Mucosa of descending colon (tissue), 3 donors: ENCODE measurements around the gene TMC5. TPM values are rescaled to one million over a fixed set of nuclear protein-coding genes. Genes with fewer than 3 reads are reported as not detected.

Experiments
- ATAC-seq: fragments of 200-7000 bp; cut with Tn5 transposase; one replicate; pipeline ENCODE4 v1.9.1; 2020; ENCODE audit warnings: mild to moderate bottlenecking, moderate library complexity
- DNase-seq, 3 donors: peaks; one replicate each; pipeline ENCODE4 v3.0.0-alpha.2; 2020
- H3K36me3 ChIP-seq: fragments of 200-600 bp; one replicate; pipeline ENCODE4 v1.8.0; 2021; ENCODE audit warnings: low read depth, mild to moderate bottlenecking
- H3K4me1 ChIP-seq: fragments of 200-600 bp; one replicate; pipeline ENCODE4 v1.8.0; 2021; ENCODE audit warnings: low read depth, mild to moderate bottlenecking
- H3K4me3 ChIP-seq: fragments of 200-600 bp; one replicate; pipeline ENCODE4 v1.8.0; 2021; ENCODE audit warnings: mild to moderate bottlenecking
- H3K9me3 ChIP-seq: fragments of 200-600 bp; one replicate; pipeline ENCODE4 v1.8.0; 2021; ENCODE audit warnings: mild to moderate bottlenecking
- intact Hi-C, 2 donors: fragments of 100-400 bp; cut with DNase I in 1 of 2; cut with micrococcal nuclease in 1 of 2; formaldehyde crosslinking; loops; one replicate each; pipeline versions ENCODE4 v1.11.0 to v1.11.1; 2022; cut with DNase I, micrococcal nuclease
- total RNA-seq, 3 donors: library from RNA; stranded (reverse); fragmentation: NEBNext Ultra II Directional in 2 of 3; extraction: Animal tissue kit (Norgen Biotek cat#: 25700) in 2 of 3; gene quantifications; one replicate each; pipeline versions ENCODE4 v1.2.1 to v1.2.4, GENCODE V29; 2021 to 2023
- TF ChIP-seq, protein P1 (sequence below): fragments of 200-600 bp; IDR thresholded peaks from one replicate; pipeline ENCODE4 v1.8.0; 2022; ENCODE audit warnings: antibody characterized with exemption, mild to moderate bottlenecking
- donor health status: DM: no; HTN: no; CAD: no; lungs with moderate emphysema.
- donor health status: DM: no; HTN: no; CAD: no.
- donor health status: DM: no; HTN: yes; CAD: no.

Gene TMC5
- total RNA-seq, 3 donors from 2014 or later = 73.4 to 147 (median 122) TPM

- no peaks in the 10 kb centered on the region for H3K9me3 ChIP-seq
- H3K36me3 ChIP-seq = peaks cover 24% of the 10 kb centered on the region
- no peaks in the 10 kb centered on the region for H3K4me1 ChIP-seq
- intact Hi-C loops = no loop called here
- no peak overlapping the region for H3K4me3 ChIP-seq
- TF ChIP-seq, protein P1, sequence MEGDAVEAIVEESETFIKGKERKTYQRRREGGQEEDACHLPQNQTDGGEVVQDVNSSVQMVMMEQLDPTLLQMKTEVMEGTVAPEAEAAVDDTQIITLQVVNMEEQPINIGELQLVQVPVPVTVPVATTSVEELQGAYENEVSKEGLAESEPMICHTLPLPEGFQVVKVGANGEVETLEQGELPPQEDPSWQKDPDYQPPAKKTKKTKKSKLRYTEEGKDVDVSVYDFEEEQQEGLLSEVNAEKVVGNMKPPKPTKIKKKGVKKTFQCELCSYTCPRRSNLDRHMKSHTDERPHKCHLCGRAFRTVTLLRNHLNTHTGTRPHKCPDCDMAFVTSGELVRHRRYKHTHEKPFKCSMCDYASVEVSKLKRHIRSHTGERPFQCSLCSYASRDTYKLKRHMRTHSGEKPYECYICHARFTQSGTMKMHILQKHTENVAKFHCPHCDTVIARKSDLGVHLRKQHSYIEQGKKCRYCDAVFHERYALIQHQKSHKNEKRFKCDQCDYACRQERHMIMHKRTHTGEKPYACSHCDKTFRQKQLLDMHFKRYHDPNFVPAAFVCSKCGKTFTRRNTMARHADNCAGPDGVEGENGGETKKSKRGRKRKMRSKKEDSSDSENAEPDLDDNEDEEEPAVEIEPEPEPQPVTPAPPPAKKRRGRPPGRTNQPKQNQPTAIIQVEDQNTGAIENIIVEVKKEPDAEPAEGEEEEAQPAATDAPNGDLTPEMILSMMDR = no peak
- no peak for DNase-seq
- no peak for ATAC-seq
Measured at GRCh38 chr16:19505600-19506303, 88.1 kb downstream of the TMC5 start.

DNA sequence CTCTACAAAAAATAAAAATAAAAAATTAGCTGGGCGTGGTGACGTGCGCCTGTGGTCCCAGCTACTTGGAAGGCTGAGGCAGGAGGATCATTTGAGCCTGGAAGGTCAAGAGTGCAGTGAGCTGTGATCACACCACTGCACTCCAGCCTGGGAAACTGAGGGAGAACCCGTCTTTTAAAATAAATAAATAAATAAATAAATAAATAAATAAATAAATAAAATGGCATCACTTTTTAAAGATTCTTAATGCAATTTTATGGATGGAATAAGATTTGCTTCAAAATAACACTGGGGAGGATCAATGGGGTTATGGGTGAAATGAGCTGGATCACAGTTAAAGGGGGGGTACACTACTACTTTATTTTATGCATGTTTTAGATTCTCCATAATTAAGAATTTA lies 89.3 kb downstream of the TMC5 start:
- ATAC-seq (no peak), DNase-seq (no peak)
- H3K36me3 ChIP-seq = peaks cover 24% of the 10 kb centered on the region
- intact Hi-C loops = no loop called here
- no peak overlapping the region for H3K4me3 ChIP-seq
- H3K4me1 ChIP-seq = no peaks in the 10 kb centered on the region
- TF ChIP-seq, protein P1 = no peak
- H3K9me3 ChIP-seq = no peaks in the 10 kb centered on the region

DNA sequence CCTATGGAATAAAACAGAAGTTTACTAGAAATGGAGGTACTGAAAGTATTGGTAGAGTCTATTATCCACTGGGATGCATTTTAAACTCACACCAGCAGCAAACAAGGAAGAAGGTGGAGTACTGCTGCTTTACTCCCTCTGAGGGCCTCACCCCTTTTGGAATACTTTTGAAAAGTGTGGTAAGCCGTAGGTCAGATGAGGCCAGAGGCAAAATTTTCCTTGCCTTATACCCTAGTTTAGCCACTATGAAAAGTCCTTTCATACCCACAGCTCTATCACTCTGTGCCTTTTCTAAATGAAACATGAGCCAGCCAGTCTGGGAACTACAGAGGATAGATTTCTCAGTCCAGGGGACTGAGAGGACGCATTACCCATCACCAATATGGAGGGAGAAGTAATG lies 90.2 kb downstream of the TMC5 start:
- peak; percentile 37 for ATAC-seq
- Histone ChIP-seq H3K4me3 (no peak overlapping the region), H3K4me1 (no peaks in the 10 kb centered on the region), H3K9me3 (no peaks in the 10 kb centered on the region), H3K36me3 (peaks cover 19% of the 10 kb centered on the region)
- TF ChIP-seq, protein P1 = no peak
- intact Hi-C loops = no loop called here
- no peak for DNase-seq

GRCh38 chr16:19512297-19512696 lies 94.6 kb downstream of the TMC5 start:
- intact Hi-C loops = loop anchor here in 1 of 2 donors (10.0 kb wide), 1 partner anchor 117 kb away; no protein-coding TSS in a partner anchor
- H3K36me3 ChIP-seq = peaks cover 7% of the 10 kb centered on the region

DNA sequence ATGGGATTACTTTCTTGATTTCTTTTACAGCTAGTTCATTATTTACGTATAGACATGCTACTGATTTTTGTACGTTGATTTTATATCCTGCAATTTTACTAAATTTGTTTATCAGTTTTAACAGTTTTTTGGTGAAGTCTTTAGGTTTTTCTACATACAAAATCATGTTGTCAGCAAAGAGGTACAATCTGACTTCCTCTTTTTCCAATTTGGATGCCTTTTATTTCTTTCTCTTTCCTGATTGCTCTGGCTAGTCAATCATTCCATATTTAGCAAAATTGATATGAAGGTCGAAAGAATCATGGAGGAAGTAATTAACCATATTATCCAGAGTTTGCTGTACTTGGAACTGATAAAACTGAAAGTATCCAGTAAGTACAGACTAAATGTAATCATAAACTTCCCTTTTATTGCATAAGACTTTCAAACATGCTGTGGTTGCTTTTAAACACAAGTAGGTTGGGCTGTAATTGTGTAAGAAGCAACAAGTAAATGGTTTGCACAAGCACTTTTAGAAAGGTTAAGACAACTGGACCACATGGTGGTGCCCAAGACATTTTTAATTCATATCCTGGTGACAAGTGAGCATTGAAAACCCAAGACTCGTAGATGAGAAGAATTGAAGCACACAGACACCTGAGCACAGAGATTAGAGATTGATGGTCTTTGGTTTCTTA lies 95.8 kb downstream of the TMC5 start:
- no peak overlapping the region for H3K4me3 ChIP-seq
- peak; percentile 87 for ATAC-seq
- no peaks in the 10 kb centered on the region for H3K9me3 ChIP-seq
- DNase-seq = no peak
- peaks cover 4% of the 10 kb centered on the region for H3K36me3 ChIP-seq
- TF ChIP-seq, protein P1 = no peak
- peaks cover 40% of the 10 kb centered on the region for H3K4me1 ChIP-seq
- intact Hi-C loops = loop anchor here in 1 of 2 donors (10.0 kb wide), 1 partner anchor 119 kb away; no protein-coding TSS in a partner anchor

More at GRCh38 chr16:19512297-19512696, 94.6 kb downstream of the TMC5 start:
- DNase-seq (no peak), ATAC-seq (no peak)
- Histone ChIP-seq H3K4me1 (peaks cover 36% of the 10 kb centered on the region), H3K9me3 (no peaks in the 10 kb centered on the region), H3K4me3 (no peak overlapping the region)
- TF ChIP-seq, protein P1 = no peak
